ENCODE data around the gene ADAM19.

DNA sequence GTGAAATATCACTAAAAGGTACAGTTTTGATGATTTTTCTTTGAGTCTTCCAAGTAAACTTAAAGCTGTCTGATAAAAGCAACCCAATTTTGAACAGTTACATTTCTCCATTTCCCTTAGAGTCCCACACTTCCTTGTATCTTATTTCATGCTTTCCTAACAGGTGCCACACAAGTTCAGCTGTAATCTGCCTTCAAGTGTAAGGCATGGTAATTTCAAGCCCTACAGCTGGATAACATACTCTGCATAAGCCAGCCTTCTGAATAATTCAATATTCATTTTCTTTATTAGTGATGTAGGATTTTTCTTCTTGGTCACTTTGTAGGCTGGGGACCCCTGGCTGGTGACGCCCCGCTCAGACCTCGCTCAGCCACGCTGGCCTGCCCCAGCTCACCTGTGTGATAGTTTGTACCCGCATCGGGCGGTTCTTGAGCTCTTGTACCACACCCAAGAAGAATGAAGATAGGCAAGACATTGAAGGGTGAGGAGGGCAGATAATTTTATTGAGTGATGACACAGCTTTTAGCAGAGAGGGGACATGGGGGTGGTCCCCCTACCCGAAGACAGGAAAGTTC is 42.7 kb upstream of the ADAM19 start:
- TF ChIP-seq, protein P1, sequence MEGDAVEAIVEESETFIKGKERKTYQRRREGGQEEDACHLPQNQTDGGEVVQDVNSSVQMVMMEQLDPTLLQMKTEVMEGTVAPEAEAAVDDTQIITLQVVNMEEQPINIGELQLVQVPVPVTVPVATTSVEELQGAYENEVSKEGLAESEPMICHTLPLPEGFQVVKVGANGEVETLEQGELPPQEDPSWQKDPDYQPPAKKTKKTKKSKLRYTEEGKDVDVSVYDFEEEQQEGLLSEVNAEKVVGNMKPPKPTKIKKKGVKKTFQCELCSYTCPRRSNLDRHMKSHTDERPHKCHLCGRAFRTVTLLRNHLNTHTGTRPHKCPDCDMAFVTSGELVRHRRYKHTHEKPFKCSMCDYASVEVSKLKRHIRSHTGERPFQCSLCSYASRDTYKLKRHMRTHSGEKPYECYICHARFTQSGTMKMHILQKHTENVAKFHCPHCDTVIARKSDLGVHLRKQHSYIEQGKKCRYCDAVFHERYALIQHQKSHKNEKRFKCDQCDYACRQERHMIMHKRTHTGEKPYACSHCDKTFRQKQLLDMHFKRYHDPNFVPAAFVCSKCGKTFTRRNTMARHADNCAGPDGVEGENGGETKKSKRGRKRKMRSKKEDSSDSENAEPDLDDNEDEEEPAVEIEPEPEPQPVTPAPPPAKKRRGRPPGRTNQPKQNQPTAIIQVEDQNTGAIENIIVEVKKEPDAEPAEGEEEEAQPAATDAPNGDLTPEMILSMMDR (IDR thresholded peaks at IDR 0.05): no peak
- TF ChIP-seq POLR2A (IDR thresholded peaks at IDR 0.05): no peak
